NCI-H345 (cell line): ENCODE results near the gene FRK.

Experiments
- DNase-seq: peaks from one replicate; lab custom pipeline; 2025; lab: John Stamatoyannopoulos, UW

The FRK gene

GRCh38 chr6:115887891-115888290, 172.8 kb downstream of the FRK start:
- no peak for DNase-seq

- no peak for DNase-seq
Observed at GRCh38 chr6:115885636-115886366, 174.9 kb downstream of the FRK start.

- DNase-seq: no peak
Observed at GRCh38 chr6:115882771-115883170, 177.9 kb downstream of the FRK start.

GRCh38 chr6:115882174-115882573, 178.5 kb downstream of the FRK start:
- no peak for DNase-seq
